ENCODE data around the gene PKN2. TPM values are rescaled to one million over a fixed set of nuclear protein-coding genes. Genes with fewer than 3 reads are reported as not detected.

The PKN2 gene
- total and polyA plus RNA-seq, 2 of the 8 experiments (the other 6 are each of a cell fraction or from before 2014, with no cell fraction given) = 7.8 to 32.0 TPM

DNA sequence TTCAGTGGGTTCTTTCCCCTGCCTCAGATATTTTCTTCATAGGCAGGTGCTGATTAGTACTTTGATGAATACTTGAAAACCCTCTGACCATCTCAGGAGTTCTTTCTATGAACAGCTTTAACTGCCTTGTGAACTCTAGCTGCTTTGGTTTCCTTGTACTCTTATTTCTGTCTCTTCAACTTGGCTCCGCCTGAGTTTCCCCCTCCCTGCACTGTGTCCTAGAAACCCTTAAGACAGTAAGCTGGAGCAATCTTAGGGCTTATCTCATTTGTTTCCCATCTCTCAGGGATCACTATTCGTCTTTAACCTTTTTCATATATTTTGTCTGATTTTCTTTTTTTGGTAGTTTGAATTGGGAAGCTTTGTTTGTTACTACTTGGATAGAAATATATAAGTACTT is 99.1 kb downstream of the PKN2 start:
- no peak overlapping the region for H3K27ac ChIP-seq (ENCODE audit: low read depth, low read length)
- no peak overlapping the region for H2BK5ac ChIP-seq (ENCODE audit: low read depth, low read length)
- no peak overlapping the region for H4K91ac ChIP-seq (replicated peaks; ENCODE audit: insufficient read length, low read length)
- no peak overlapping the region for H3K4me2 ChIP-seq (ENCODE audit: insufficient read depth in 1 of 2, low read depth in 2 of 2, low read length in 2 of 2)
- no peak overlapping the region for H4K5ac ChIP-seq (ENCODE audit: insufficient read length, low read depth, low read length)
- WGBS, 2 experiments (ENCODE audit: extremely low coverage in 1 of 2, insufficient coverage in 1 of 2, insufficient read length in 1 of 2, insufficient replicate concordance in 2 of 2, low coverage in 1 of 2, low lambda C conversion rate in 2 of 2, missing lambda C conversion rate in 1 of 2) = 71% methylated on average over 2 of the region's 2 CpGs; no CpG with 5 or more reads in 1 of the 2 experiments
- no peaks in the 10 kb centered on the region for H3K79me2 ChIP-seq (ENCODE audit: control insufficient read depth in 1 of 2, insufficient read depth in 2 of 2, low read length in 2 of 2)
- no peak overlapping the region for H2BK15ac ChIP-seq (ENCODE audit: low read length)
- no peak overlapping the region for H2BK20ac ChIP-seq (ENCODE audit: low read length)
- H4K20me1 ChIP-seq (replicated peaks in 1 of 2; ENCODE audit: control insufficient read depth in 1 of 2, insufficient read depth in 2 of 2, low read length in 2 of 2) = no peaks in the 10 kb centered on the region
- no peaks in the 10 kb centered on the region for H3K27me3 ChIP-seq (replicated peaks in 1 of 4; ENCODE audit: control insufficient read depth in 3 of 4, extremely low read depth in 1 of 4, insufficient read depth in 3 of 4, low read length in 3 of 4)
- no peak overlapping the region for H3K18ac ChIP-seq (ENCODE audit: extremely low read depth, low read length)
- TF ChIP-seq KDM5A (IDR thresholded peaks at IDR 0.05; ENCODE audit: low read length) (no peak), BRCA1 (IDR thresholded peaks at IDR 0.05; ENCODE audit: low read depth, low read length) (no peak), EGR1 (IDR thresholded peaks at IDR 0.05; ENCODE audit: borderline replicate concordance, low read depth, low read length) (no peak), SP1 (IDR thresholded peaks at IDR 0.05; ENCODE audit: low read depth, low read length) (no peak), EZH2 (IDR thresholded peaks at IDR 0.05; ENCODE audit: low read depth, low read length, severe bottlenecking) (no peak), CHD1 (IDR thresholded peaks at IDR 0.05; ENCODE audit: low read depth, low read length) (no peak), YY1 (IDR thresholded peaks at IDR 0.05; ENCODE audit: low read depth, low read length) (no peak), KDM1A (IDR thresholded peaks at IDR 0.05; ENCODE audit: borderline replicate concordance, low read length) (no peak), BACH1 (IDR thresholded peaks at IDR 0.05; ENCODE audit: low read length) (no peak), HDAC2 (IDR thresholded peaks at IDR 0.05; ENCODE audit: borderline replicate concordance in 1 of 2, low read depth in 2 of 2, low read length in 2 of 2) (no peak), SP2 (IDR thresholded peaks at IDR 0.05; ENCODE audit: low read length) (no peak)
- TF ChIP-seq, protein P1, sequence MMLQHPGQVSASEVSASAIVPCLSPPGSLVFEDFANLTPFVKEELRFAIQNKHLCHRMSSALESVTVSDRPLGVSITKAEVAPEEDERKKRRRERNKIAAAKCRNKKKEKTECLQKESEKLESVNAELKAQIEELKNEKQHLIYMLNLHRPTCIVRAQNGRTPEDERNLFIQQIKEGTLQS (IDR thresholded peaks at IDR 0.05; ENCODE audit: insufficient read depth, low read depth, low read length) = no peak
- H3K14ac ChIP-seq (ENCODE audit: insufficient read length) = no peak overlapping the region
- no peak overlapping the region for H2BK12ac ChIP-seq (ENCODE audit: low read depth, low read length)
- H3K56ac ChIP-seq (replicated peaks; ENCODE audit: insufficient read length, low read depth, low read length) = no peak overlapping the region
- H3K36me3 ChIP-seq (ENCODE audit: control insufficient read depth in 2 of 4, insufficient read depth in 4 of 4, low read length in 3 of 4) = peaks cover 0 to 38% (median 5%) of the 10 kb centered on the region in 4 experiments; a peak in 4 of 8 replicates
- H3K9ac ChIP-seq (replicated peaks in 1 of 4; ENCODE audit: extremely low read depth in 1 of 4, low read depth in 3 of 4, low read length in 3 of 4) = no peak overlapping the region
- POLR2A ChIA-PET (ENCODE audit: partially characterized antibody) = interaction anchor here (0.9 kb wide), 1 partner anchor 207 kb away, joined by 3 read pairs; no protein-coding TSS in a partner anchor
- no peak overlapping the region for H2BK120ac ChIP-seq (replicated peaks; ENCODE audit: low read depth, low read length)
- no peak overlapping the region for H2AK5ac ChIP-seq (ENCODE audit: low read depth, low read length)
- no peaks in the 10 kb centered on the region for H3K9me3 ChIP-seq (ENCODE audit: insufficient read depth in 2 of 2, low read depth in 1 of 2, low read length in 1 of 2)
- H3K4me3 ChIP-seq (ENCODE audit: extremely low read depth in 1 of 4, insufficient read depth in 2 of 4, low read depth in 3 of 4, low read length in 4 of 4) = no peak overlapping the region
- H2AFZ ChIP-seq (ENCODE audit: low read length) = no peak overlapping the region
- H3K4me1 ChIP-seq (replicated peaks in 1 of 4; ENCODE audit: control insufficient read depth in 3 of 4, insufficient read depth in 4 of 4, low read length in 3 of 4) = peaks cover 2 to 13% (median 3%) of the 10 kb centered on the region in 4 experiments; a peak in 6 of 7 replicates
- H4K8ac ChIP-seq (ENCODE audit: extremely low read depth, insufficient read depth, low read length) = no peak overlapping the region
- no peaks in the 10 kb centered on the region for H3K23me2 ChIP-seq (ENCODE audit: low read depth, low read length)
- no peak overlapping the region for H3K23ac ChIP-seq (ENCODE audit: insufficient read length)
- DNase-seq (ENCODE audit: low read depth in 1 of 2, low spot score in 2 of 2) (no peak), FAIRE-seq (no peak)
- H3K4ac ChIP-seq (replicated peaks; ENCODE audit: insufficient read length, low read depth, low read length) = no peak overlapping the region
- no peaks in the 10 kb centered on the region for H3K79me1 ChIP-seq (ENCODE audit: low read depth, low read length)
- CTCF ChIA-PET (ENCODE audit: partially characterized antibody) = interaction anchor here (1.0 to 1.6 kb wide), 5 partner anchors 16 to 69 kb away, joined by 3 to 5 read pairs (median 4); no protein-coding TSS in a partner anchor

All from H1 (cell line).